Stimulated activated CD4-positive, alpha-beta T cell treated with anti-CD3 and anti-CD28 coated beads, TNF-alpha, amount 100 ng/mL, for 24 hours (primary cell): ENCODE measurements around the gene XPC.
"Not testable (repeated sequence)": the region's sequence is repeated elsewhere in the genome, so short reads cannot be mapped to it uniquely, and the experiment has no call there.

Experiments used
- DNase-seq, 3 experiments: peaks; one replicate each; pipeline ENCODE4 v3.0.0-alpha.2; 2020; ENCODE audit warnings: low read depth in 3 of 3

XPC gene

GRCh38 chr3:14178247-14179113 is at the start of gene XPC, which contains the start of gene LSM3:
XPC (minus strand) TSS chr3:14178601; CDS start chr3:14178568, 33 bp downstream.
LSM3 (plus strand) TSS chr3:14178817; CDS start chr3:14178861, 44 bp downstream.
- DNase-seq = peak; percentile 93 to 97 (median 95)

- no peak for DNase-seq
Measured at GRCh38 chr3:14227856-14228255, 49.5 kb upstream of the XPC start.

GRCh38 chr3:14226351-14226750 is 48.0 kb upstream of the XPC start:
- DNase-seq = not testable (repeated sequence)

GRCh38 chr3:14225421-14225820 is 47.0 kb upstream of the XPC start:
- no peak for DNase-seq

GRCh38 chr3:14224895-14225294 is 46.5 kb upstream of the XPC start:
- no peak for DNase-seq

GRCh38 chr3:14223595-14223994 is 45.2 kb upstream of the XPC start:
- no peak for DNase-seq

DNA sequence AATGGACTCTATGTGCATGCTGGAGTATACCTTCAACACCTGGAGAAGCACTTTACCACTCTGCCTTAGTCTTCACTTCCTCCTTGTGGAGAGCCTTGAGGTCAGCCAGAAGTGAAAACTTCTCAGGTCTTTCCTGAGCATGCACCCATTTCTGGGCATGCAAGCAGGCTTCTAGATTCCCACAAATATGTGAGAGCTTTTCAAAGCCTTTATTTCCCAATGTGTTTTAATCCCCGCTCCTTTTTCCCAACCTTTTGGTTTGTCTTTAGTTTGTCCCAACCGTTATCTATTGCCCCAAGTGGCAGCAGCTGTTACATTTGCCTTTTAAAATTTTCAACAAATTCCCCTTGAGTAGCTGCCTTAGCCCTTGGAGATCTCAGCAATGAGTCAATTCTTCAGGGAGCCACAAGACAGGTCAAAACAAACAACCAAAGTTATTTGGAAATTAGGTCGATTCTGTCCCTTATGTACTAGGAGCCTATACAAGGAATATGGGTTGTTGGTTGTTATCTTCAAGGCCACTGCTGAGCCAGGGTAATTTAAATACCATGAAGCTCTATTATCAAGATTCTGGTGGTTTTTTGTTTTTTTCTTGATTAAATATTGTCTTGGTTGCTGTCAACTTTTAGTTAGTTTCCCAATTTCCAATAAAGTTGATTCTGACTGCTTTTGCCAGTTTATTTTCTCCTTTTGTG is 44.6 kb upstream of the XPC start:
- DNase-seq = no peak

DNA sequence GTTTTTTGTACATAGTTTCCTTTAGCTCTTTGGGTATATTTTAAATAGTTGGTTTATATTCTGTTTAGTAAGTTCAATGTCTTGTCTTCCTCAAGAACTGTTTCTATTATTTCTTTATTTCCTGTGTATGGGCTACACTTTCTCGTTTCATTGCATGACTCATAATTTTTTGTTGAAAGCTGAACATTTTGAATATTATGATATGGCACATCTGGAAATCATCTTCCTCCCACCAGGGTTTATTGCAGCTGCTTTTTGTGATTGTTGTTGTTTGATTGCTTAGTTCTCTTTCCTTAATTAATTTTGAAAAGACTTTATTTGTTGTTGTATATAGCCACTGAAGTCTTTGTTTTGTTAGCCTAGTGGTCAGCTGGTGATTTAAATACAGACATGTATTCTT is 44.1 kb upstream of the XPC start:
- no peak for DNase-seq

DNA sequence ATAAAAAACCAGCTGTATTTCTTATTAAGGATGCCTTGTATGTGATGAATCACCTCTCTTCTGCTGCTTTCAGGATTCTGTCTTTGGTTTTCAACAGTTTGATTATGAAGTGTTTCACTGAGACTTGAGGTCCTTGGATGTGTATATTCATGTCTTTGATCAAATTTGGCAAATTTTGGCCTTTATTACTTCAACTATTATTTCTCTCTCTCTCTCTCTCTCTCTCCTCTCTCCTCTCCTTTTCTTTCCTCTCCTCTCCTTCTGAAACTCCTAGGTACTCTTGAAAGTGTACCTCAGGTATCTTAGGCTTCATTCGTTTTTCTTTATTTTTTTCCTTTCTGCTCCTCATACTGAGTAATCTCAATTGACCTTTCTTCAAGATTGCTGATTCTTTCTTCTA is 43.5 kb upstream of the XPC start:
- DNase-seq = no peak

DNA sequence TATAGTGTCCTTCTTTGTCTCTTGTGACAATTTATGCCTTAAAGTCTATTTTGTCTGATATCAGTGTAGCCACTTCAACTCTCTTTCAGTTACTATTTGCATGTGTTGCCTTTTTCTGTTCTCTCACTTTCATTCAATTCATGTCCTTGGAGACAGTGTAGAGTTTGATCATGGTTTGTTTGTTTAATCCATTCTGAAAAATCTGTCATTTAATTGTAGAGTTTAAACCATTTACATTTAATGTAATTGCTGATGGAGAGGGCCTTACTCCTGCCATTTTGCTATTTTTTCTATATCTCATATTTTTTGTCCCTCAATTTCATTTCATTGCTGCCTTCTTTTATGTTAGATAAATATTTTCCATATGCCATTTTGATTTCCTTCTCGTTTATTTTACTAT is 42.5 kb upstream of the XPC start:
- DNase-seq = no peak

- no peak for DNase-seq
Measured at GRCh38 chr3:14218355-14218754, 40.0 kb upstream of the XPC start.

- peak in 2 of 3 experiments; percentile 32 to 50 for DNase-seq
Measured at GRCh38 chr3:14216257-14217048, 38.1 kb upstream of the XPC start.

DNA sequence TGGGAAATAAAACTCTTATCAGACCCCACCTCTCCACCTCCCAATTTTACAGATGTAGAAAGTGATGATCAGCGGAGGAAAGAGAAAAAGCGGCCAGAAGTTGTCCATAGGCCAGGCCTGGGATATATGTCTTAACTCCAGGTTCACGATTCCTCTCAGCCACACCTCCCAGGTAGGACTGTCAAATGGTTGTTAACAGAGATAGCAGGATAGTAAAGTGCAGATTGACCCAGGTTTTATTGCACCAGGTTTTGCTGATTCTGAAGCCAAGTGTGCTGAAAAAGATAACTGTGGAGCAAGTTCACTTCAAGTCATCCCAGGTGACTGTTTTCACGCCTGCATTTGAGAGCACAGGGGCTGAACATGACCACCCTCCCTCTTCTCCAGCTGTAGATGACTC is 36.4 kb upstream of the XPC start:
- no peak for DNase-seq

GRCh38 chr3:14213066-14213774 is 34.8 kb upstream of the XPC start:
- DNase-seq = no peak

GRCh38 chr3:14212032-14212431 is 33.6 kb upstream of the XPC start:
- no peak for DNase-seq

- DNase-seq = no peak
Measured at GRCh38 chr3:14211621-14212020, 33.2 kb upstream of the XPC start.

- DNase-seq = no peak
Measured at GRCh38 chr3:14210843-14211594, 32.6 kb upstream of the XPC start.

DNA sequence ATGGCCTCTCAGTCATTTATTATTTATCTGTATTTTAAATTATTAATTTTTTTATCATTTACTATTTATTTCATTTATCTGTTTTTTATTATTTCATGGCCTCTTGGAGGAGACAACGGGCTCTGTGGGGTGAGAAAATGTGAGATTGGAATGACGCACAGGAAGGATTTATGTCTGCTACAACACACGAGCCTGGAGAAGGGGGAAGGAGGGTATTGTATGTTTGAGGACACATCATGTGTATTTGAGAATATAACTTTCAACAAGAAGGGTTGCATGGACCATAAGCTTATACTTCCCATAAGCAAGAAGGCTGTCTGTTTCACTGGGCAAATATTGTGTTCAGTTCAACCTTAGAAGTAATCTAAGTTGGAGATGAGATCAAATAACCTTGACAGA is 31.9 kb upstream of the XPC start:
- DNase-seq = no peak

DNA sequence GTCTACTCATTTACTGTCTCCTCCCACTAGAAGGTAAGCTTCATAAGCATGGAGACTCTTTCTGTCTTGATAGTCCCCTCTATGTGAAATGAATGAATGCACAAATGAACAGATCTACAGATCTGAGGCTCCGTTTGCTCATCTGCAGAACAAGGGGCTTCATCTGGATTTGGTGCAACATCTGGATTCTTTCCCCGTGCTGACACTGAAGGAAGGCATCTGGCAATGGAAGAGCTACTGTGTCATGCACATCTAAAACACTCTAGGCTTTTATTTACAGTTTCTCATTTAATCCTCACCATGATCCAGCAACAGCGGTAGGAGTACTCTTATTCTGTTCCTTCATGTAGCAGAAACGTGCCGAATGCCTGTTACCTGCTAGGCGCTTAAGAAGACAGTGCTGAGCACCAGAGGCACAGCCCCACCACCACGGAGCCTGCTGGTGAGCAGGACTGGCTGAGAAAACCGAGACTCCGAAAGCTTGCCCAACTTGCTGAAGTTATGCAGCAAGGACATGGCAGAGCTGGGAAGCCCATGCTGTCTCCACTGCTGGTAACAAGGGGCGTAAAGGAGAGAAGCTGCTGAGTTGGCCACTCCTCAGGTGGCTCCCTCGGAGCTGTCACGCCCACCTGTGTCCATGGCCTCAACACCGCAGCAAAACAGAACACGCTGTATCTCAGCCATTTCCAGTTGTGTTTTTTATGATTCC is 31.3 kb upstream of the XPC start:
- DNase-seq = no peak

GRCh38 chr3:14208977-14209394 is 30.6 kb upstream of the XPC start:
- no peak for DNase-seq
